HG03575 (cell line): Measurements from ENCODE around the gene PPP1CA.

Experiments used
- ATAC-seq: cut with Tn5 transposase; IDR thresholded peaks from one replicate; pipeline ENCODE4 v1.9.1; 2021; ENCODE audit not compliant: unreplicated experiment, insufficient number of reproducible peaks, low FRiP score; ENCODE audit errors: extremely low read depth

Gene PPP1CA

GRCh38 chr11:67374571-67375281 is 26.9 kb downstream of the PPP1CA start:
- ATAC-seq, result no peak

- ATAC-seq, result no peak
Observed at GRCh38 chr11:67373648-67374570, 27.7 kb downstream of the PPP1CA start.

DNA sequence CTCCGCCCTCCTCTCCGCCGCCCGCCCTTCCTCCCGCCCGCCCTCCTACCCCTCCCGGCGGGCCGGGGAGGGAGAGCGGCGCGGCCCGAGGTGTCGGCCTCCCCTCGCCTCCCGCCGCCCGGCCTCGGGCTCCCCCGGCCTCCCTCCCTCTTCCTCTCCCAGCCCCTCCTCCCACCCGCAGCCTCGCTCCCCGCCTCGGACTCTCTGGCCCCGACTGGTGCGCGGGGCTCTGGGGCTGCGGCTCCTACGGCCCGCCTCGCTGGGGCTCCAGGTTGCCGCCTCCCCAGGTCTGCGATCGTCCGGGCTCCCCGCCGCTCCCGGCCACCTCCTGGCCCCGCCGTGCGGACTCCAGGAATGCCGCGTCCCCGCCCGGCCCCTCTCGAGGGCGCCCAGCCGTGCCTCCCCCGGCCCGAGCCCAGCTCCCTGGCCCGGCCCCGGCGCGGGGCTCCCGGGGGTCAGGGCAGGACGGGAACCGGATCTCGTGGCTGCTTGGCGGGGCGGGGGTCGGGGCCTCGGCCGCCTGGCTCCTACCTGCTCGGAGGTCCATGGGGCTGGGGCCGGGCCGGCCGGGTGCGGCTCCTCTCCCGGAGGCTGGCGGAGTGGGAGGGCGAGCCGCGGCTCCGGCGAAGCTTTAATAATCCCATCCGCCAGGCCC is 28.5 kb downstream of the PPP1CA start, which contains the start of gene CLCF1:
Gene CLCF1 (minus strand): TSS at position 606 of the 655 bp plus-strand sequence. CDS start 59 bp downstream, at position 547.
- no peak for ATAC-seq

GRCh38 chr11:67372321-67372992 is 29.2 kb downstream of the PPP1CA start:
- no peak for ATAC-seq

DNA sequence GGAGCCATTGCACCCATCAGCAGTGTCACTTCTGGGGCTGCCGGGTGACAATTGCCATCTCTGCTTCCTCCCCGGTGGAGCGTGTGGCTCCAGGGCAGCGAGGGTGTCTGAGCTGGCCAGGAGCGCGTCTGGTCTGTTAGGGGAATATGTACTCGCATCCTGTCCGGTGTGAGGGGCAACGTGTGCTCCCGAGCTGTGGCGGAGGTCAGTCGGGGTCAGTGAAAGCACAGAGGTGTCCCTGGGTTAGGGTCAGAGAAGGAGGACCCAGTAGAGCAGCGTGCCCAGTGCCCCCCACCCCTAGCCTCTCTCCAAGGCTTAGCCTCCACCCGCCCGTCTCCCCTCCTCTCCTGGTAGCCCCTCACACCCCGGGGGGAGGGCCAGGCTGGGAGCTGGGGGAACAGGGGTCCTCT is 29.7 kb downstream of the PPP1CA start:
- no peak for ATAC-seq

- no peak for ATAC-seq
Observed at GRCh38 chr11:67371189-67371910, 30.3 kb downstream of the PPP1CA start.

GRCh38 chr11:67370351-67371076 is 31.1 kb downstream of the PPP1CA start:
- no peak for ATAC-seq

GRCh38 chr11:67369801-67370284 is 31.8 kb downstream of the PPP1CA start:
- ATAC-seq, result no peak

DNA sequence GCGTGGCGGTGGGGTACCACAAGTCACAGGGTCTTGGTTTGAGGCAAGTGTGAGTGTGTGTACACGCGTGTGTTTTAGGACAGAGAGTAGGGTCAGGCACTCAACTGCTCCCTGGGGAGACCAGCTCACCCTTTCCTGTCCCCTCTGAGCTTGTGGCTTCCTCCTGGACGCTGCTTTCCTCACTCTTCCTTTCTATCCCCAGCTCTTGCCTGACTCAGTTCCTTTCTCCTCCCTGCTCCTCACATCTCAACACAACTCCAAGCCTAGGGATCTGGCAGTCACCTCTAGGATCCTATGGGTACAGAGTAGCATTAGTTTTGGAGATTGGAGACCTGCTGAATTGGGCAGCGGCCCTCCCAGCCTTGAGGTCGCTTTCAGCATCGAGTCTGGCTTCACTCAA is 32.4 kb downstream of the PPP1CA start:
- no peak for ATAC-seq

- ATAC-seq, result no peak
Observed at GRCh38 chr11:67368621-67369020, 33.0 kb downstream of the PPP1CA start.

GRCh38 chr11:67367761-67368227 is 33.9 kb downstream of the PPP1CA start:
- ATAC-seq, result no peak

DNA sequence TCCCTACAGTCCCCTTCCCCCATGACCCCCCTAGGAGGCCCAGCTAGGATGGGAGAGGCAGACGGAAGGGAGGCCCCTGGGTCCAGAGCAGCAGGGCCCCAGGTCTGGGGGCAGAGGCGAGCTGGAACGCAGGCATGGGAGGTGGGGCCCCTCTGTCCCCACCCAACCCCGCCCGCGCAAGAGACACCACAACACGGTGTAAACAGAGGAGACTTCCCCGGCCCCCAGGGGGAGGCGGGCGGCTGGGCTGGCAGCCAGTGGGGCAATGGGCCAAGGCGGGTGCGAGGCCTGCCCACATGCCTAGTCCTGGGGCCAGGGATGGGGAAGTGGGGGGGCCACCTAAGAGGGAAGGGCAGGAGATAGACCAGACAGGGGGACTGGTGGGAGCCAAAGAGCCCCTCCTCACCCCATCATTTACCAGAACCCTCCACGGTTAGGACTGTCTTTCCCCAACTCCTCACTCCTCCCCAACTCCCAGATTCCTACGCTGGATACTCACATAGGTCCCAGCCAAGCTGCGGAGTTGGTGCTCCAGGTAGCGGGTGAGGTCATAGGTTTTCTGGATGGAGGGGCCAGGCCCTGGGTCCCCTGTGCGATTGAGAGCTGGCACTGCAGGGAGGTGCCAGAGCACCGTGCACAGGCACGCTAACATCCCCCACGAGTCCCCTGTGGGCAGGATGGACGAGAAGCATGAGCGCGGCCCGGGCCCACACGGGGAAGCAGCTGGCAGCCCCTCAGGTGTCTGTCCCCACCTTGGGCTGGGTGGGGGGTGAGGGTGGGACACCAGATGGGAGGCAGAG is 34.5 kb downstream of the PPP1CA start:
- no peak for ATAC-seq

DNA sequence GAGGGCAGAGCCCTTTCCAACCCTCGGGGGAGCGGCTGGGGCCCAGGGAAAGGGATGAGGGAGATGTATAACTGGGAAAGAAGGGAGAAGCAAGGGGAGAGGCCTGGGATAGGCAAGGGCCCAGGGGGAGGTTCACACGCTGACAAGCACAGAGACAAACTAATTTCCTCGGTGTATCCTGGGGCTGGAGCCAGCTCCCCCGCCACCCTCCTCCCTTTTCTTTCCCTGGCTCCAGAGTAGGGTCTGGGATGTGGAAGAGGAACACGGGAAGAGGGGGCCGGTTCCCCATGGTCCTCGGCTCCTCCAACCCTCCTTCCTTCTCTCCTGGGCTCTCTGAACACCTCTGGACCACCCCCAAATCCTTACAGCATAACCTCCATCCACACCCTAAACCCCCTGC is 35.1 kb downstream of the PPP1CA start:
- ATAC-seq, result no peak

GRCh38 chr11:67365736-67366444 is 35.8 kb downstream of the PPP1CA start:
- ATAC-seq, result no peak

DNA sequence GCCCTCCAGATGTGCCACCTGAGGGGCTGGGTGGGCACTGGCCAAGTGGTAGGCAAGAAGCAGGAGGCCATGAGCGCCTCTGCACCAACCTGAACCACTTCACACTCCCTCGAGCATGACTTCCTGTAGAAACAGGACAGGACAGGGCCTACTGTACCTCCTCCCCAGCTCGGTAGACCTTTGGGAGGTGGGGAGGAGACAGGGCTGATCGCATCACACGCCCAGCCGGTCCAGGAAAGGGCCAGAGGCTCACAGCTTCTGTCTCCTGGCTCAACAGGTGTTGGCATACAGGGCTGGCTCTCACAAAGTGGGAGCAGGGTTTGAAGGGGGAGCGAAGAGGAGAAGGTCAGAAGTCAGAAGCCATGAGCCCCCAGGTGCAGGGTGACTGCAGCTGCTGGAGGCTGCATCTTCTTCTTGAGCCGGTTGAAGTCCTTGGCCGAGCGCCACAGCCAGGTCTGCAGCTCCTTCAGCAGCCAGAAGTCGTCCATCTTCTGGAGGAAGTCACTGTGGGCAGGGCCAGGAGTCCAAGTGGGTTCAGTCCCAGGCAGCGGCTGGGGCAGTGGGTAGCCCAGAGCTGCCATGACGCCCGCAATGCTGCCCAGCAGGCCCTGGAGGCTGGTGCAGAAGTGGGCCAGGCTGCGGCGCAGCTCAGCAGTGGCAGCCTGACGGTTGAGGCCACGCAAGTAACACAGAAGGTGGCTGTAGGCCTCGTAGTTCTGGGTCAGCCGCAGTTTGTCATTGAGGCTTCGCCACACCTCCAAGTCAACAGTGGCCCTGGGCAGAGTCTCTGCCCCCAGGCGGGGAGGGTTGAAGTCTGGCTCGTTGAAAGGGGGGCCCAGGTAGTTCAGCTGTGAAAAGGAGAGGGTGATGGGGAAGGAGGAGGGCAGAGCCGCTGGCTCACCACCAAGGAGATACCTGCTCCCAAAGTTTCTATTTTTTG is 36.6 kb downstream of the PPP1CA start:
- ATAC-seq, result no peak
